Liver (tissue), 9 donors: ENCODE results near the gene EFR3B. TPM values are rescaled to one million over a fixed set of nuclear protein-coding genes. Genes with fewer than 3 reads are reported as not detected.

Experiments used
- DNase-seq: peaks from one replicate; pipeline ENCODE4 v3.0.0-alpha.2; 2017; ENCODE audit warnings: low spot score
- H3K27ac ChIP-seq, 2 donors: one replicate each; pipeline ENCODE4 v1.7.0; 2013; ENCODE audit warnings: inconsistent platforms in 2 of 2, low read length in 2 of 2, control low read depth in 1 of 2, low read depth in 1 of 2, mild to moderate bottlenecking in 1 of 2
- H3K27me3 ChIP-seq, 4 donors: one replicate each; pipeline versions ENCODE4 v1.6.1 to v1.7.0; 2013; ENCODE audit warnings: low read length in 3 of 4, inconsistent platforms in 1 of 4, mild to moderate bottlenecking in 1 of 4, moderate library complexity in 1 of 4; ENCODE audit not compliant: control insufficient read depth in 4 of 4, insufficient read depth in 4 of 4
- H3K36me3 ChIP-seq, 4 donors: one replicate each; pipeline versions ENCODE4 v1.6.1 to v1.7.0; 2013; ENCODE audit warnings: low read length in 3 of 4, mild to moderate bottlenecking in 3 of 4, low read depth in 1 of 4, moderate library complexity in 1 of 4; ENCODE audit not compliant: control insufficient read depth in 4 of 4, insufficient read depth in 3 of 4
- H3K4me1 ChIP-seq, 4 donors: one replicate each; pipeline versions ENCODE4 v1.6.1 to v1.7.0; 2013; ENCODE audit warnings: low read length in 3 of 4, mild to moderate bottlenecking in 3 of 4, moderate library complexity in 1 of 4; ENCODE audit not compliant: control insufficient read depth in 4 of 4, insufficient read depth in 4 of 4
- H3K4me3 ChIP-seq, 3 donors: one replicate each; pipeline versions ENCODE4 v1.6.1 to v1.7.0; 2013; ENCODE audit warnings: low read length in 3 of 3, control low read depth in 1 of 3, low read depth in 1 of 3, mild to moderate bottlenecking in 1 of 3
- H3K9ac ChIP-seq, 2 donors: one replicate each; pipeline ENCODE4 v1.7.0; 2013; ENCODE audit warnings: low read length in 2 of 2, mild to moderate bottlenecking in 2 of 2, moderate library complexity in 2 of 2, control low read depth in 1 of 2, low read depth in 1 of 2
- H3K9me3 ChIP-seq, 4 donors: one replicate each; pipeline versions ENCODE4 v1.6.1 to v1.7.0; 2013; ENCODE audit warnings: low read length in 3 of 4; ENCODE audit not compliant: control insufficient read depth in 4 of 4
- ATF3 ChIP-seq: IDR thresholded peaks from 2 replicates; pipeline ENCODE4 v1.6.1; 2016; ENCODE audit warnings: antibody characterized with exemption
- CTCF ChIP-seq: fragments of 150-350 bp; IDR thresholded peaks from 2 replicates; pipeline ENCODE4 v1.5.1; 2017; ENCODE audit warnings: improper control_type of control experiment, low read depth, low read length; ENCODE audit not compliant: missing input control
- EGR1 ChIP-seq, 2 donors: IDR thresholded peaks; 2 replicates each; pipeline ENCODE4 v1.6.1; 2016 to 2018; ENCODE audit warnings: antibody characterized with exemption in 2 of 2, low read depth in 2 of 2
- FOXA1 ChIP-seq: IDR thresholded peaks from 2 replicates; pipeline ENCODE4 v1.6.1; 2016; ENCODE audit warnings: antibody characterized with exemption
- FOXA2 ChIP-seq: IDR thresholded peaks from 2 replicates; pipeline ENCODE4 v1.6.1; 2016; ENCODE audit warnings: antibody characterized with exemption
- GABPA ChIP-seq, 2 donors: IDR thresholded peaks in 1 of 2; conservative IDR thresholded peaks in 1 of 2; 2 replicates each; pipeline ENCODE4 v1.6.1; 2016; ENCODE audit warnings: antibody characterized with exemption in 2 of 2, mild to moderate bottlenecking in 1 of 2, moderate library complexity in 1 of 2
- HNF4A ChIP-seq, 2 donors: conservative IDR thresholded peaks; 2 replicates each; pipeline ENCODE4 v1.6.1; 2016; ENCODE audit warnings: antibody characterized with exemption in 2 of 2, mild to moderate bottlenecking in 2 of 2
- HNF4G ChIP-seq: IDR thresholded peaks from 2 replicates; pipeline ENCODE4 v1.6.1; 2016; ENCODE audit warnings: antibody characterized with exemption
- JUND ChIP-seq, 2 donors: IDR thresholded peaks; 2 replicates each; pipeline ENCODE4 v1.6.1; 2016; ENCODE audit warnings: antibody characterized with exemption in 2 of 2
- NR2F2 ChIP-seq: IDR thresholded peaks from 2 replicates; pipeline ENCODE4 v1.6.1; 2016; ENCODE audit warnings: antibody characterized with exemption
- RAD21 ChIP-seq, 2 donors: IDR thresholded peaks; 2 replicates each; pipeline ENCODE4 v1.6.1; 2016; ENCODE audit warnings: antibody characterized with exemption in 2 of 2, mild to moderate bottlenecking in 2 of 2
- REST ChIP-seq: IDR thresholded peaks from 2 replicates; pipeline ENCODE4 v1.6.1; 2016; ENCODE audit warnings: antibody characterized with exemption, mild to moderate bottlenecking
- RXRA ChIP-seq, 2 donors: IDR thresholded peaks; 2 replicates each; pipeline ENCODE4 v1.6.1; 2017 to 2018; ENCODE audit warnings: antibody characterized with exemption in 2 of 2, mild to moderate bottlenecking in 1 of 2
- SP1 ChIP-seq: IDR thresholded peaks from 2 replicates; pipeline ENCODE4 v1.6.1; 2018; ENCODE audit warnings: antibody characterized with exemption, mild to moderate bottlenecking
- TAF1 ChIP-seq: conservative IDR thresholded peaks from 2 replicates; pipeline ENCODE4 v1.6.1; 2016; ENCODE audit warnings: antibody characterized with exemption, mild to moderate bottlenecking
- YY1 ChIP-seq: IDR thresholded peaks from 2 replicates; pipeline ENCODE4 v1.6.1; 2016; ENCODE audit warnings: antibody characterized with exemption, mild to moderate bottlenecking
- WGBS: extraction: QIAGEN DNeasy Blood & Tissue Kit; methylation state at CpG from one replicate; pipeline ENCODE4 v1.1.7; 2013; 5-methylcytosine and 5-hydroxymethylcytosine counted together
- polyA plus RNA-seq, 2 donors: library from polyadenylated mRNA; stranded (reverse) in 1 of 2; unstranded in 1 of 2; fragments of 200-250 nt in 1 of 2; fragments of >200 nt in 1 of 2; fragmentation: Nextera tagmentation in 1 of 2; extraction: Ambion mirVana in 1 of 2; gene quantifications; one replicate each; pipeline versions ENCODE4 v1.2.1 to v1.2.3, GENCODE V29; 2013 to 2015
- total RNA-seq, 2 donors: library from RNA; depleted of rRNA; stranded (reverse); fragments of >200 nt; gene quantifications; one replicate each; pipeline ENCODE4 v1.2.3, GENCODE V29; 2014
- TF ChIP-seq, protein P1 (sequence below): IDR thresholded peaks from 2 replicates; pipeline ENCODE4 v1.6.1; 2016; ENCODE audit warnings: antibody characterized with exemption
- TF ChIP-seq, protein P2 (sequence below): IDR thresholded peaks from 2 replicates; pipeline ENCODE4 v1.6.1; 2016; ENCODE audit warnings: antibody characterized with exemption
- donor health status: healthy.
- donor health status: healthy.
- donor health status: healthy.
- donor health status: healthy.
- donor health status: healthy.

Gene EFR3B
- total and polyA plus RNA-seq, 4 donors = 0.05 to 0.33 (median 0.23) TPM

DNA sequence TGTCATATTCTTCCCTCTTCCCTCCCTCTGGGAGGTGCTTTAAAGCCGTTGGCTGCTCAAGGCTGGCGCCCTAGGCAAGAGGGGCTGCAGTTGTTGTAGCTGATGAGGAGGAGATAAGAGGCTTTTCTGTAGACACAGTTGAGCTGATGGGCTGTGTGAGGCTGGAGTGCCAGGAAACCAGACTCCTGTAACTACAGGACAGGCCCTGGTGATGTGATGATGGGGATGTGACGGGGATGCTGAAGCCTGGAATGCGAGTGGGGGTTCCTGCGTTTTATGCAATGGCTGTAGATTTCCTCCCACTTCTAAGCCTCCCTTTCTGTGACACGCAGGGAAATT is 5.7 kb upstream of the EFR3B start:
- Histone ChIP-seq H3K4me3 (no peak overlapping the region), H3K4me1 (peaks cover 0 to 2% (median 1%) of the 10 kb centered on the region in 4 donors), H3K27ac (no peak overlapping the region), H3K9ac (no peak overlapping the region), H3K27me3 (no peaks in the 10 kb centered on the region), H3K36me3 (no peaks in the 10 kb centered on the region), H3K9me3 (no peaks in the 10 kb centered on the region)
- 90% methylated on average over 6 of the region's 6 CpGs for WGBS
- no peak for DNase-seq
- TF ChIP-seq SP1 = no peak
- no peak for TF ChIP-seq CTCF
- TF ChIP-seq, protein P1, sequence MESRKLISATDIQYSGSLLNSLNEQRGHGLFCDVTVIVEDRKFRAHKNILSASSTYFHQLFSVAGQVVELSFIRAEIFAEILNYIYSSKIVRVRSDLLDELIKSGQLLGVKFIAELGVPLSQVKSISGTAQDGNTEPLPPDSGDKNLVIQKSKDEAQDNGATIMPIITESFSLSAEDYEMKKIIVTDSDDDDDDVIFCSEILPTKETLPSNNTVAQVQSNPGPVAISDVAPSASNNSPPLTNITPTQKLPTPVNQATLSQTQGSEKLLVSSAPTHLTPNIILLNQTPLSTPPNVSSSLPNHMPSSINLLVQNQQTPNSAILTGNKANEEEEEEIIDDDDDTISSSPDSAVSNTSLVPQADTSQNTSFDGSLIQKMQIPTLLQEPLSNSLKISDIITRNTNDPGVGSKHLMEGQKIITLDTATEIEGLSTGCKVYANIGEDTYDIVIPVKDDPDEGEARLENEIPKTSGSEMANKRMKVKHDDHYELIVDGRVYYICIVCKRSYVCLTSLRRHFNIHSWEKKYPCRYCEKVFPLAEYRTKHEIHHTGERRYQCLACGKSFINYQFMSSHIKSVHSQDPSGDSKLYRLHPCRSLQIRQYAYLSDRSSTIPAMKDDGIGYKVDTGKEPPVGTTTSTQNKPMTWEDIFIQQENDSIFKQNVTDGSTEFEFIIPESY = no peak
- TF ChIP-seq JUND (IDR thresholded peaks at IDR 0.05) = no peak
- TF ChIP-seq TAF1 = no peak
- TF ChIP-seq, protein P2, sequence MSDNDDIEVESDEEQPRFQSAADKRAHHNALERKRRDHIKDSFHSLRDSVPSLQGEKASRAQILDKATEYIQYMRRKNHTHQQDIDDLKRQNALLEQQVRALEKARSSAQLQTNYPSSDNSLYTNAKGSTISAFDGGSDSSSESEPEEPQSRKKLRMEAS = no peak
- no peak for TF ChIP-seq GABPA (IDR thresholded peaks at IDR 0.05 in 1 of 2, conservative IDR thresholded peaks at IDR 0.05 in 1 of 2)
- no peak for TF ChIP-seq FOXA1
- TF ChIP-seq RAD21 (IDR thresholded peaks at IDR 0.05) = no peak
- TF ChIP-seq REST = no peak
- no peak for TF ChIP-seq HNF4A (conservative IDR thresholded peaks at IDR 0.05)
- TF ChIP-seq ATF3 = no peak
- TF ChIP-seq FOXA2 = no peak
- no peak for TF ChIP-seq NR2F2
- no peak for TF ChIP-seq HNF4G
- no peak for TF ChIP-seq EGR1 (IDR thresholded peaks at IDR 0.05; ENCODE audit: low read depth in 2 of 2)
- no peak for TF ChIP-seq YY1
- TF ChIP-seq RXRA (IDR thresholded peaks at IDR 0.05) = no peak

- Histone ChIP-seq H3K4me3 (no peak overlapping the region), H3K27ac (no peak overlapping the region), H3K36me3 (no peaks in the 10 kb centered on the region), H3K27me3 (peaks cover 0 to 6% (median 0%) of the 10 kb centered on the region in 4 donors), H3K9ac (no peak overlapping the region), H3K9me3 (no peaks in the 10 kb centered on the region), H3K4me1 (peaks cover 7 to 20% (median 17%) of the 10 kb centered on the region in 4 donors)
- TF ChIP-seq JUND (IDR thresholded peaks at IDR 0.05) = no peak
- no peak for TF ChIP-seq CTCF
- TF ChIP-seq HNF4A (conservative IDR thresholded peaks at IDR 0.05) = no peak
- no peak for TF ChIP-seq FOXA2
- no peak for TF ChIP-seq RXRA (IDR thresholded peaks at IDR 0.05)
- TF ChIP-seq RAD21 (IDR thresholded peaks at IDR 0.05) = no peak
- TF ChIP-seq, protein P2 = no peak
- TF ChIP-seq, protein P1 = no peak
- no peak for TF ChIP-seq ATF3
- no peak for TF ChIP-seq HNF4G
- TF ChIP-seq TAF1 = no peak
- TF ChIP-seq YY1 = no peak
- TF ChIP-seq GABPA (IDR thresholded peaks at IDR 0.05 in 1 of 2, conservative IDR thresholded peaks at IDR 0.05 in 1 of 2) = no peak
- DNase-seq = no peak
- WGBS = 91% methylated on average over 4 of the region's 4 CpGs
These were observed 2.8 kb upstream of the EFR3B start for GRCh38 chr2:25039126-25039525.
